GM21360 (cell line): Measurements from ENCODE around the gene GPR162.
A peak's percentile ranks its signal among the peaks of the same experiment; 100 is the strongest.
"Not testable (repeated sequence)": the region's sequence is repeated elsewhere in the genome, so short reads cannot be mapped to it uniquely, and the experiment has no call there.

ENCODE experiments used
- ATAC-seq: cut with Tn5 transposase; IDR thresholded peaks from one replicate; pipeline ENCODE4 v1.9.1; 2021; ENCODE audit warnings: mild to moderate bottlenecking, moderate library complexity; ENCODE audit not compliant: unreplicated experiment

The GPR162 gene

GRCh38 chr12:6871052-6871957 is 49.7 kb downstream of the GPR162 start:
- no peak for ATAC-seq

- ATAC-seq, result peak; percentile 34
Observed at GRCh38 chr12:6872073-6873048, 50.7 kb downstream of the GPR162 start.

- peak; percentile 65 for ATAC-seq
Observed at GRCh38 chr12:6873094-6874014, 51.7 kb downstream of the GPR162 start, which contains the start of gene SPSB2. Gene SPSB2 (minus strand): TSS chr12:6873303. CDS start chr12:6872901, 402 bp downstream.

GRCh38 chr12:6874015-6874368 is 52.4 kb downstream of the GPR162 start:
- ATAC-seq, result not testable (repeated sequence)
